WTC11 (cell line): ENCODE data around the gene TTC8.

Experiments
- ATF2 ChIP-seq: sonication (generic); formaldehyde crosslinking; IDR thresholded peaks from 2 replicates; pipeline ENCODE4 v1.8.1; 2022; ENCODE audit warnings: low read depth, missing genetic modification reagents, borderline replicate concordance
- CREB1 ChIP-seq: sonication (generic); formaldehyde crosslinking; IDR thresholded peaks from 2 replicates; pipeline ENCODE4 v1.8.0; 2023; ENCODE audit warnings: mild to moderate bottlenecking, missing genetic modification reagents
- CTCF ChIP-seq: fragments of 200-600 bp; IDR thresholded peaks from 2 replicates; pipeline ENCODE4 v1.8.0; 2022; ENCODE audit warnings: antibody characterized with exemption
- FOXK1 ChIP-seq: sonication (generic); formaldehyde crosslinking; IDR thresholded peaks from 2 replicates; pipeline ENCODE4 v1.8.0; 2022; ENCODE audit warnings: mild to moderate bottlenecking, moderate library complexity, missing genetic modification reagents
- NR2C2 ChIP-seq: sonication (generic); formaldehyde crosslinking; IDR thresholded peaks from 2 replicates; pipeline ENCODE4 v1.8.0; 2022; ENCODE audit warnings: mild to moderate bottlenecking, missing genetic modification reagents
- PRDM15 ChIP-seq: sonication (generic); formaldehyde crosslinking; IDR thresholded peaks from 2 replicates; pipeline ENCODE4 v1.8.0; 2022; ENCODE audit warnings: missing genetic modification reagents

- TF ChIP-seq CTCF = no peak
- no peak for TF ChIP-seq PRDM15
- no peak for TF ChIP-seq FOXK1 (CRISPR knock-in tag)
- TF ChIP-seq ATF2 (CRISPR knock-in tag) = no peak
- no peak for TF ChIP-seq NR2C2 (CRISPR knock-in tag)
- no peak for TF ChIP-seq CREB1 (CRISPR knock-in tag)
Measured at GRCh38 chr14:88835661-88836060, 11.2 kb downstream of the TTC8 start.
